ENCODE measurements around the gene SIRPA.

GRCh38 chr20:1942061-1942460, 46.9 kb downstream of the SIRPA start:
- TF ChIP-seq CTCF (conservative IDR thresholded peaks at IDR 0.05) (no peak), ZFX (IDR thresholded peaks at IDR 0.05) (no peak)

All from C4-2B (cell line).